Esophagus squamous epithelium (tissue), 5 donors: ENCODE data around the gene PARD3. TPM values are rescaled to one million over a fixed set of nuclear protein-coding genes. Genes with fewer than 3 reads are reported as not detected.
A peak's percentile ranks its signal among the peaks of the same experiment; 100 is the strongest.

ENCODE experiments used
- DNase-seq: peaks from one replicate; lab custom pipeline; 2025; lab: John Stamatoyannopoulos, UW
- H3K27ac ChIP-seq, 4 donors: fragments of 200-600 bp; sonication (generic); one replicate each; pipeline ENCODE4 v1.5.1; 2016 to 2019; ENCODE audit warnings: mild to moderate bottlenecking in 1 of 4
- H3K27me3 ChIP-seq, 4 donors: fragments of 200-600 bp; sonication (generic); 1 replicate in 3 of 4; 2 replicates in 1 of 4; pipeline versions ENCODE4 v1.5.1 to v1.6.0; 2017 to 2021; ENCODE audit warnings: antibody characterized with exemption in 1 of 4
- H3K36me3 ChIP-seq, 3 donors: fragments of 200-600 bp; sonication (generic); one replicate each; pipeline ENCODE4 v1.5.1; 2016 to 2019
- H3K4me1 ChIP-seq, 3 donors: fragments of 200-600 bp; sonication (generic); one replicate each; pipeline ENCODE4 v1.5.1; 2017 to 2019
- H3K4me3 ChIP-seq, 4 donors: fragments of 200-600 bp; sonication (generic); 1 replicate in 3 of 4; 2 replicates in 1 of 4; pipeline ENCODE4 v1.5.1; 2016 to 2019; ENCODE audit warnings: mild to moderate bottlenecking in 2 of 4, moderate library complexity in 1 of 4
- H3K9me3 ChIP-seq, 3 donors: fragments of 200-600 bp; sonication (generic); one replicate each; pipeline ENCODE4 v1.5.1; 2016 to 2019
- POLR2A ChIP-seq, 4 donors: fragments of 450-650 bp; IDR thresholded peaks; one replicate each; pipeline ENCODE4 v1.6.1; 2017; ENCODE audit warnings: antibody characterized with exemption in 4 of 4, mild to moderate bottlenecking in 4 of 4, moderate library complexity in 3 of 4
- WGBS, 2 donors: methylation state at CpG; one replicate each; pipeline ENCODE4 v1.1.5; 2018; 5-methylcytosine and 5-hydroxymethylcytosine counted together
- intact Hi-C: fragments of 100-400 bp; cut with DNase I; formaldehyde crosslinking; loops from one replicate; pipeline ENCODE4 v1.15.0; 2022
- total RNA-seq, 4 donors: library from RNA; depleted of rRNA; stranded (reverse); fragments of >200 nt; gene quantifications; one replicate each; pipeline ENCODE4 v1.1.0, GENCODE V29; 2016
- TF ChIP-seq, protein P1 (sequence below), 6 experiments: fragments of 450-650 bp in 4 of 6; fragments of 200-600 bp in 2 of 6; sonication (generic) in 2 of 6; IDR thresholded peaks; one replicate each; pipeline ENCODE4 v1.5.1; 2016 to 2019; ENCODE audit warnings: antibody characterized with exemption in 6 of 6, mild to moderate bottlenecking in 4 of 6, moderate library complexity in 4 of 6
- donor health status: DM: yes; HTN: yes; CAD: no.

PARD3 gene
- total RNA-seq, 4 donors from 2014 or later = 57.3 to 114 (median 81.7) TPM

DNA sequence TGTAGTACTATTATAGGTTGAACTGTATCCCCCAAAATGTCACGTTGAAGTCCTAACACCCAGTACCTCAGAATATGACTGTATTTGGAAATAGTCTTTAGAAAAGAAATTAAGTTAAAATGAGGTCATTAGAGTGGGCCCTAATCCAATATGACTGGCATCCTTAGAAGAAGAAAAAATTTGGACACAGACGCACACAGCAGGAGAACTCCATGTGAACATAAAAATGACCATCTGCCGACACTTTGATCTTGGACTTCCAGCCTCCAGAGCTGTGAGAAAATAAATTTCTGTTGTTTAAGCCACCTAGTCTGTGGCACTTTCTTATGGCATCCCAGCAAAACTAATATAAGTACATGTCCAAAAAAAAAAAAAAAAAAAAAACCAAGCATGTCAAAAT lies 225.8 kb downstream of the PARD3 start:
- H3K27ac ChIP-seq = no peak overlapping the region
- no peaks in the 10 kb centered on the region for H3K27me3 ChIP-seq
- H3K9me3 ChIP-seq = no peaks in the 10 kb centered on the region
- H3K4me3 ChIP-seq = no peak overlapping the region
- H3K4me1 ChIP-seq = peaks cover 0 to 9% (median 0%) of the 10 kb centered on the region in 3 donors
- H3K36me3 ChIP-seq = no peaks in the 10 kb centered on the region
- DNase-seq = no peak
- TF ChIP-seq, protein P1, sequence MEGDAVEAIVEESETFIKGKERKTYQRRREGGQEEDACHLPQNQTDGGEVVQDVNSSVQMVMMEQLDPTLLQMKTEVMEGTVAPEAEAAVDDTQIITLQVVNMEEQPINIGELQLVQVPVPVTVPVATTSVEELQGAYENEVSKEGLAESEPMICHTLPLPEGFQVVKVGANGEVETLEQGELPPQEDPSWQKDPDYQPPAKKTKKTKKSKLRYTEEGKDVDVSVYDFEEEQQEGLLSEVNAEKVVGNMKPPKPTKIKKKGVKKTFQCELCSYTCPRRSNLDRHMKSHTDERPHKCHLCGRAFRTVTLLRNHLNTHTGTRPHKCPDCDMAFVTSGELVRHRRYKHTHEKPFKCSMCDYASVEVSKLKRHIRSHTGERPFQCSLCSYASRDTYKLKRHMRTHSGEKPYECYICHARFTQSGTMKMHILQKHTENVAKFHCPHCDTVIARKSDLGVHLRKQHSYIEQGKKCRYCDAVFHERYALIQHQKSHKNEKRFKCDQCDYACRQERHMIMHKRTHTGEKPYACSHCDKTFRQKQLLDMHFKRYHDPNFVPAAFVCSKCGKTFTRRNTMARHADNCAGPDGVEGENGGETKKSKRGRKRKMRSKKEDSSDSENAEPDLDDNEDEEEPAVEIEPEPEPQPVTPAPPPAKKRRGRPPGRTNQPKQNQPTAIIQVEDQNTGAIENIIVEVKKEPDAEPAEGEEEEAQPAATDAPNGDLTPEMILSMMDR (IDR thresholded peaks at IDR 0.05) = no peak
- TF ChIP-seq POLR2A (IDR thresholded peaks at IDR 0.05) = no peak
- intact Hi-C loops = no loop called here
- WGBS, 2 donors = 89 to 94% methylated on average over 3 of the region's 3 CpGs

DNA sequence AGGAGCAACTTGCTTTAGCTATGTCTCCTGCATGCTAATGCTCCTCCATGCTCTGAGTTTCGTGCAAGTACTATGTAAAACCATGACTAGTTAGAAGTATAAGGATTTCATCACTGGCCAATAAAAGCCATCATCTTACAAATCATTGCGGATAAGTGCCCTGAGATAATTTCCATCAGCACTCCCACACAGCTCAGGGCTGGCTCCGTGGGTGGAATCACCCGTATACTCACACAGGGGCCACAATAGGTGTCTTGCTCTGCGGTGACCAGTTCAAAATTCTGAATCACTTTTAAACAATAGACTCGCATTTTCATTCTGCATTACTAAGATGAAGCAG lies 227.4 kb downstream of the PARD3 start:
- no peaks in the 10 kb centered on the region for H3K9me3 ChIP-seq
- H3K27me3 ChIP-seq = no peaks in the 10 kb centered on the region
- WGBS, 2 donors = 81 to 82% methylated on average over 6 of the region's 6 CpGs
- TF ChIP-seq, protein P1 (IDR thresholded peaks at IDR 0.05) = no peak
- no peak for TF ChIP-seq POLR2A (IDR thresholded peaks at IDR 0.05)
- no peak overlapping the region for H3K4me3 ChIP-seq
- peaks cover 0 to 23% (median 2%) of the 10 kb centered on the region in 3 donors for H3K4me1 ChIP-seq
- H3K36me3 ChIP-seq = no peaks in the 10 kb centered on the region
- no peak for DNase-seq
- intact Hi-C loops = no loop called here
- no peak overlapping the region for H3K27ac ChIP-seq

DNA sequence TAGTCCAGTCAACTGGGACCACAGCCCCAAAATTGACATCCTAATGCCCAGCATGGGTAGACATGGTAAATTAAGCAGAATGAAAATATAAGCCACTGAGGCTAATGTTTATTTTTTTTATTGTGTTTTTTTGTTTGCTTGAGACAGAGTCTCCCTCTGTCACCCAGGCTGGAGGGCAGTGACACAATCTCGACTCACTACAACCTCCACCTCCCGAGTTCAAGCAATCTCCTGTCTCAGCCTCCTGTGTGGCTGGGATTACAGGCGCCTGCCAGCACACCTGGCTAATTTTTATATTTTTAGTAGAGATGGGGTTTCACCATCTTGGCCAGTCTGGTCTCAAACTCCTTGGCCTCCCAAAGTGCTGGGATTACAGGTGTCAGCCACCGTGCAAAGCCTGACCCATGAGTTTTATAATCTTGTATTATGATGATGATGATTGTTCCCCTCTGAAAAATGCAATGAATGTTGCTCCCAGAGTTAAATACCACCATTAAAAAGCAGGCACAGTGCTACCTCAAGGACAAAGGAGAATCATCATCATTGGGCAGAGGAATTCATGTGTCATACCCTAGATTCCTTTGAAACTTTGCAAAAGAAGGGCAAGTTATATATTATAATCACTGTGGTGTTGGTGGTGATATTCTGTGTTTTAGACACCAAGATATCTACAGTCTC lies 228.0 kb downstream of the PARD3 start:
- DNase-seq = no peak
- TF ChIP-seq POLR2A (IDR thresholded peaks at IDR 0.05) = no peak
- TF ChIP-seq, protein P1 (IDR thresholded peaks at IDR 0.05) = no peak
- no peaks in the 10 kb centered on the region for H3K36me3 ChIP-seq
- peaks cover 0 to 28% (median 5%) of the 10 kb centered on the region in 3 donors for H3K4me1 ChIP-seq
- 87 to 91% methylated on average over 4 of the region's 4 CpGs for WGBS, 2 donors
- intact Hi-C loops = no loop called here
- no peak overlapping the region for H3K27ac ChIP-seq
- no peak overlapping the region for H3K4me3 ChIP-seq
- H3K27me3 ChIP-seq = no peaks in the 10 kb centered on the region
- no peaks in the 10 kb centered on the region for H3K9me3 ChIP-seq

DNA sequence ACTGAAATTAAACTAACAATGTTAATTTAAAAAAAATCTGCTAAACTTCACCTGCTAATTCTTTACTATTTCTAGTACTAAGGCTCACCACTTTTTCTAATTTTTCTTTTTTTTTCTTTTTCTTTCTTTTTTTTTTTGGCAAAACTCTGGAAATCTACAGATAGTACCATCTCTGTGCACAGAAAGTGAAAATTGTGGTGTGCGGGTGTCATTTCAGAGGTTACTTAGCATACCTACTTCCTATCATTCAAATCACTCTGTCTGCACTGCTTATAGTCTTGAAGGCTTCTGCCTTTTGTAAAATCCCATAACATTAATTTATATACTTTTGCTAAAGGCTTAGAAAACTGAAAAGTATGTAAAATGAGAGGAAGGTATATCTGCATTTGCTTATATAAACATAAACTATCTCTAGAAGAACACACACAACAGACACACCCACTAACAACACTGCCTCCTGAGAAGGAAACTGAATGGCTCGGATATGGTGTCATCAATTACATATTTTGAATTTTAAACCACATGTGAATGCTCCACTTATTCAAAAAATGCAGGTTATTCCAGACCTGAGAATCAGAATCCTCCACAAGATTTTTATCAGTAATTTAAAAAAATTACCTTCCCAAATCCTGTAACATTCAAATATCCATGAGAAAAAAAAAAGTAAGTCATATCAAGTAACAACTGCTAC lies 229.5 kb downstream of the PARD3 start:
- TF ChIP-seq, protein P1 (IDR thresholded peaks at IDR 0.05) = no peak
- no peak for TF ChIP-seq POLR2A (IDR thresholded peaks at IDR 0.05)

DNA sequence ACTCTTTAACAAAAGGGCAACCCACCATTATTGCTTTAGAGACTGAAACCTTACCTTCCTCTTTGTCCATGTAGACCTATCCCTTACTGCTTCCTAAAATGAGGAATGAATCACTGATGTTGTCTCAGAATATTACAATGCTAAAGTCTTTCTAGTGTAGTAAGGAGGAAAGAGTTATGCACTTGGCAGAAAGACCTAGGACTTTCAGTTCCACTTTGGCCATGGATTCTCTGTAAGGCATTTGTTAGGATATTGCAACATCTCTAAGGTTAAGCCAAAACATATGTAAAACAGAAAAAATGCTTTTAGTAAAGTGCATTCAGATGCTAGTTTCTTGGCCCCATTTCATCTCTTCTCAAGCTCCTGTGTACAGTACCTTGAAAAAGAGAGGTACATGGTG lies 230.9 kb downstream of the PARD3 start:
- Histone ChIP-seq H3K4me1 (peaks cover 0 to 52% (median 10%) of the 10 kb centered on the region in 3 donors), H3K9me3 (no peaks in the 10 kb centered on the region), H3K4me3 (no peak overlapping the region), H3K36me3 (no peaks in the 10 kb centered on the region), H3K27ac (peak overlapping the region in 1 of 4 donors; percentile 2), H3K27me3 (no peaks in the 10 kb centered on the region)
- no peak for DNase-seq
- intact Hi-C loops = no loop called here
- TF ChIP-seq, protein P1 (IDR thresholded peaks at IDR 0.05) = no peak
- TF ChIP-seq POLR2A (IDR thresholded peaks at IDR 0.05) = no peak

More for the DNA sequence above, 229.5 kb downstream of the PARD3 start:
- Histone ChIP-seq H3K4me3 (no peak overlapping the region), H3K4me1 (peaks cover 0 to 41% (median 10%) of the 10 kb centered on the region in 3 donors), H3K27me3 (no peaks in the 10 kb centered on the region), H3K36me3 (no peaks in the 10 kb centered on the region), H3K9me3 (no peaks in the 10 kb centered on the region), H3K27ac (no peak overlapping the region)
- intact Hi-C loops = no loop called here
- WGBS, 2 donors = 82 to 86% methylated on average over 2 of the region's 2 CpGs
- no peak for DNase-seq
